ENCODE measurements around the gene NFYC. TPM values are rescaled to one million over a fixed set of nuclear protein-coding genes. Genes with fewer than 3 reads are reported as not detected.

Gene NFYC
- total RNA-seq, 4 donors from 2014 or later, result 31.8 to 63.3 (median 44.0) TPM

GRCh38 chr1:40817791-40818263, 126.3 kb downstream of the NFYC start:
- no peak for DNase-seq
- intact Hi-C loops (cut with DNase I; ENCODE audit: low total_unique reads), result no loop called here
- H3K4me1 ChIP-seq, result peaks cover 0 to 6% of the 10 kb centered on the region in 2 donors
- H3K27me3 ChIP-seq, result no peaks in the 10 kb centered on the region
- no peaks in the 10 kb centered on the region for H3K36me3 ChIP-seq
- H3K9me3 ChIP-seq, result no peaks in the 10 kb centered on the region
- no peak for TF ChIP-seq POLR2A (IDR thresholded peaks at IDR 0.05)
- no peak for TF ChIP-seq CTCF (IDR thresholded peaks at IDR 0.05)
- H3K4me3 ChIP-seq, result no peak overlapping the region
- H3K27ac ChIP-seq, result no peak overlapping the region

GRCh38 chr1:40818264-40818961, 126.9 kb downstream of the NFYC start:
- no peak overlapping the region for H3K27ac ChIP-seq
- H3K27me3 ChIP-seq, result no peaks in the 10 kb centered on the region
- H3K36me3 ChIP-seq, result no peaks in the 10 kb centered on the region
- peak overlapping the region; percentile 1 to 21 for H3K4me3 ChIP-seq
- no peaks in the 10 kb centered on the region for H3K9me3 ChIP-seq
- DNase-seq, result peak; percentile 36 to 37
- intact Hi-C loops (cut with DNase I; ENCODE audit: low total_unique reads), result no loop called here
- peaks cover 0 to 6% of the 10 kb centered on the region in 2 donors for H3K4me1 ChIP-seq
- TF ChIP-seq CTCF (IDR thresholded peaks at IDR 0.05), result no peak
- no peak for TF ChIP-seq POLR2A (IDR thresholded peaks at IDR 0.05)

- H3K36me3 ChIP-seq, result no peaks in the 10 kb centered on the region
- no peak overlapping the region for H3K27ac ChIP-seq
- H3K4me1 ChIP-seq, result peaks cover 0 to 6% of the 10 kb centered on the region in 2 donors
- no peaks in the 10 kb centered on the region for H3K9me3 ChIP-seq
- H3K4me3 ChIP-seq, result no peak overlapping the region
- intact Hi-C loops (cut with DNase I; ENCODE audit: low total_unique reads), result no loop called here
- DNase-seq, result no peak
- no peak for TF ChIP-seq POLR2A (IDR thresholded peaks at IDR 0.05)
- no peak for TF ChIP-seq CTCF (IDR thresholded peaks at IDR 0.05)
- H3K27me3 ChIP-seq, result no peaks in the 10 kb centered on the region
Measured at GRCh38 chr1:40819101-40819500, 127.6 kb downstream of the NFYC start.

- H3K27ac ChIP-seq, result no peak overlapping the region
- peaks cover 0 to 6% of the 10 kb centered on the region in 2 donors for H3K4me1 ChIP-seq
- H3K27me3 ChIP-seq, result no peaks in the 10 kb centered on the region
- DNase-seq, result no peak
- intact Hi-C loops (cut with DNase I; ENCODE audit: low total_unique reads), result no loop called here
- no peak overlapping the region for H3K4me3 ChIP-seq
- TF ChIP-seq POLR2A (IDR thresholded peaks at IDR 0.05) (no peak), CTCF (IDR thresholded peaks at IDR 0.05) (no peak)
- H3K36me3 ChIP-seq, result no peaks in the 10 kb centered on the region
- no peaks in the 10 kb centered on the region for H3K9me3 ChIP-seq
Measured at GRCh38 chr1:40820251-40820797, 128.8 kb downstream of the NFYC start.

MicroRNA genes within 50 kb of the gene (microRNA counts, 767-probe panel; counts per million panel counts)
- 5,046 to 6,265 counts per million in 2 donors for microRNA hsa-miR-30c-5p
- 5,119 to 5,939 counts per million in 2 donors for microRNA hsa-miR-30e-5p

Small RNAs within 50 kb of the gene (microRNA-seq; reads per million reads assigned to microRNA genes)
- 26.0 reads per million, percentile 34 among the genes with 10 or more reads in this experiment for gene MIR30C1 (ENCODE audit: borderline microRNAs expressed, borderline replicate concordance)
- 4,134 reads per million, percentile 88 among the genes with 10 or more reads in this experiment for gene MIR30E (ENCODE audit: borderline microRNAs expressed, borderline replicate concordance)

Small RNAs within 50 kb of the gene (small RNA-seq; reads per million reads assigned to genes)
- gene MIR30C1, result 0.54 reads per million
- 113 reads per million, percentile 94 among the genes with 10 or more reads in this experiment for gene MIR30E
- gene RN7SL326P, result not detected

Other genes with a start within 250 kb of the NFYC start
- 1 to 10 TPM in 2 of 4 donors, under 1 TPM in 1, not detected in 1; 0.88 to 7.7 (median 1.0) TPM for gene ZFP69B, start 241.2 kb upstream of the NFYC start, total RNA-seq
- 1 to 10 TPM in 2 of 4 donors, under 1 TPM in 1, not detected in 1; 0.26 to 9.0 (median 6.2) TPM for gene ZFP69, start 214.4 kb upstream of the NFYC start, total RNA-seq
- gene EXO5, start 182.9 kb upstream of the NFYC start, total RNA-seq, result 10 to 100 TPM in 1 of 4 donors, 1 to 10 TPM in 3; 5.3 to 22.6 (median 8.2) TPM
- gene ZNF684, start 160.1 kb upstream of the NFYC start, total RNA-seq, result 10 to 100 TPM in 2 of 4 donors, 1 to 10 TPM in 2; 2.7 to 11.8 (median 8.0) TPM
- 10 to 100 TPM in 1 of 4 donors, 1 to 10 TPM in 3; 1.8 to 14.0 (median 5.4) TPM for gene RIMS3, start 26.0 kb upstream of the NFYC start, total RNA-seq
- gene KCNQ4, start 92.1 kb downstream of the NFYC start, total RNA-seq, result 10 to 100 TPM in 1 of 4 donors, 1 to 10 TPM in 2, not detected in 1; 2.7 to 13.4 (median 7.4) TPM
- 10 to 100 TPM in 3 of 4 donors, 1 to 10 TPM in 1; 4.1 to 99.9 (median 19.9) TPM for gene CITED4, start 170.7 kb downstream of the NFYC start, total RNA-seq

Data from uterus (tissue), 4 donors.